ENCODE data around the gene GRK2. TPM values are rescaled to one million over a fixed set of nuclear protein-coding genes. Genes with fewer than 3 reads are reported as not detected.

GRK2 gene
- polyA plus RNA-seq, 1 donor from 2014 or later, result 47.3 TPM

DNA sequence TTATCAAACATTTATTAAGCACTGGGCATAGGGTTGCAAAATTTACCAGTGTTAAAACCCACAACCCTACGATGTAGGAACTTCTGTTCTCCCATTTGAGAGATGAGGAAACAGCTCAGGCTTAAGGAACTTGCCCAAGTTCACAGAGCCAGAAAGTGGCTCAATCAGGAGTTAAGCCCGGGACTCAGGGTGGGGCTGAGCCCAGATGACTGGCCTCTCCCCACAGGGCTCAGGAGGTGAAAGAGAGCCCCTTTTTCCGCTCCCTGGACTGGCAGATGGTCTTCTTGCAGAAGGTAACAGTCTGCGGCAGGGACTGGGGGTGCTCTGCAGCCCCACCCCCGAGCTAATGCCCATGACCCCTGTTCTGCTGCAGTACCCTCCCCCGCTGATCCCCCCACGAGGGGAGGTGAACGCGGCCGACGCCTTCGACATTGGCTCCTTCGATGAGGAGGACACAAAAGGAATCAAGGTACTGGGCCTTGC is 17.2 kb downstream of the GRK2 start:
- H3K79me2 ChIP-seq (replicated peaks; ENCODE audit: insufficient read depth, low read length), result no peaks in the 10 kb centered on the region
- no peak overlapping the region for H3K9ac ChIP-seq (ENCODE audit: low read length)
- TF ChIP-seq EZH2 (IDR thresholded peaks at IDR 0.05; ENCODE audit: borderline replicate concordance, insufficient read depth, low read length, poor library complexity, severe bottlenecking), result no peak
- no peak for TF ChIP-seq SMC3 (conservative IDR thresholded peaks at IDR 0.05; ENCODE audit: poor library complexity)
- no peak for TF ChIP-seq MXI1 (conservative IDR thresholded peaks at IDR 0.05; ENCODE audit: poor library complexity, severe bottlenecking)
- TF ChIP-seq, protein P1, sequence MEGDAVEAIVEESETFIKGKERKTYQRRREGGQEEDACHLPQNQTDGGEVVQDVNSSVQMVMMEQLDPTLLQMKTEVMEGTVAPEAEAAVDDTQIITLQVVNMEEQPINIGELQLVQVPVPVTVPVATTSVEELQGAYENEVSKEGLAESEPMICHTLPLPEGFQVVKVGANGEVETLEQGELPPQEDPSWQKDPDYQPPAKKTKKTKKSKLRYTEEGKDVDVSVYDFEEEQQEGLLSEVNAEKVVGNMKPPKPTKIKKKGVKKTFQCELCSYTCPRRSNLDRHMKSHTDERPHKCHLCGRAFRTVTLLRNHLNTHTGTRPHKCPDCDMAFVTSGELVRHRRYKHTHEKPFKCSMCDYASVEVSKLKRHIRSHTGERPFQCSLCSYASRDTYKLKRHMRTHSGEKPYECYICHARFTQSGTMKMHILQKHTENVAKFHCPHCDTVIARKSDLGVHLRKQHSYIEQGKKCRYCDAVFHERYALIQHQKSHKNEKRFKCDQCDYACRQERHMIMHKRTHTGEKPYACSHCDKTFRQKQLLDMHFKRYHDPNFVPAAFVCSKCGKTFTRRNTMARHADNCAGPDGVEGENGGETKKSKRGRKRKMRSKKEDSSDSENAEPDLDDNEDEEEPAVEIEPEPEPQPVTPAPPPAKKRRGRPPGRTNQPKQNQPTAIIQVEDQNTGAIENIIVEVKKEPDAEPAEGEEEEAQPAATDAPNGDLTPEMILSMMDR (IDR thresholded peaks at IDR 0.05; ENCODE audit: poor library complexity, severe bottlenecking), result no peak
- no peak for TF ChIP-seq POLR2AphosphoS5 (IDR thresholded peaks at IDR 0.05)
- TF ChIP-seq TAF1 (IDR thresholded peaks at IDR 0.05; ENCODE audit: low read depth), result no peak
- TF ChIP-seq, protein P2, sequence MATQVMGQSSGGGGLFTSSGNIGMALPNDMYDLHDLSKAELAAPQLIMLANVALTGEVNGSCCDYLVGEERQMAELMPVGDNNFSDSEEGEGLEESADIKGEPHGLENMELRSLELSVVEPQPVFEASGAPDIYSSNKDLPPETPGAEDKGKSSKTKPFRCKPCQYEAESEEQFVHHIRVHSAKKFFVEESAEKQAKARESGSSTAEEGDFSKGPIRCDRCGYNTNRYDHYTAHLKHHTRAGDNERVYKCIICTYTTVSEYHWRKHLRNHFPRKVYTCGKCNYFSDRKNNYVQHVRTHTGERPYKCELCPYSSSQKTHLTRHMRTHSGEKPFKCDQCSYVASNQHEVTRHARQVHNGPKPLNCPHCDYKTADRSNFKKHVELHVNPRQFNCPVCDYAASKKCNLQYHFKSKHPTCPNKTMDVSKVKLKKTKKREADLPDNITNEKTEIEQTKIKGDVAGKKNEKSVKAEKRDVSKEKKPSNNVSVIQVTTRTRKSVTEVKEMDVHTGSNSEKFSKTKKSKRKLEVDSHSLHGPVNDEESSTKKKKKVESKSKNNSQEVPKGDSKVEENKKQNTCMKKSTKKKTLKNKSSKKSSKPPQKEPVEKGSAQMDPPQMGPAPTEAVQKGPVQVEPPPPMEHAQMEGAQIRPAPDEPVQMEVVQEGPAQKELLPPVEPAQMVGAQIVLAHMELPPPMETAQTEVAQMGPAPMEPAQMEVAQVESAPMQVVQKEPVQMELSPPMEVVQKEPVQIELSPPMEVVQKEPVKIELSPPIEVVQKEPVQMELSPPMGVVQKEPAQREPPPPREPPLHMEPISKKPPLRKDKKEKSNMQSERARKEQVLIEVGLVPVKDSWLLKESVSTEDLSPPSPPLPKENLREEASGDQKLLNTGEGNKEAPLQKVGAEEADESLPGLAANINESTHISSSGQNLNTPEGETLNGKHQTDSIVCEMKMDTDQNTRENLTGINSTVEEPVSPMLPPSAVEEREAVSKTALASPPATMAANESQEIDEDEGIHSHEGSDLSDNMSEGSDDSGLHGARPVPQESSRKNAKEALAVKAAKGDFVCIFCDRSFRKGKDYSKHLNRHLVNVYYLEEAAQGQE (IDR thresholded peaks at IDR 0.05; ENCODE audit: borderline replicate concordance), result no peak
- no peak for TF ChIP-seq RAD21 (conservative IDR thresholded peaks at IDR 0.05)
- no peak for TF ChIP-seq EP300 (conservative IDR thresholded peaks at IDR 0.05; ENCODE audit: poor library complexity, severe bottlenecking)
- H4K20me1 ChIP-seq (ENCODE audit: insufficient read depth), result no peaks in the 10 kb centered on the region
- H2AFZ ChIP-seq (ENCODE audit: low read depth, low read length), result no peak overlapping the region
- H3K9me2 ChIP-seq (ENCODE audit: insufficient read depth, low read length), result no peaks in the 10 kb centered on the region
- H3K9me3 ChIP-seq (ENCODE audit: low read length), result no peaks in the 10 kb centered on the region
- H3K36me3 ChIP-seq (ENCODE audit: insufficient read depth, low read length), result no peaks in the 10 kb centered on the region
- no peaks in the 10 kb centered on the region for H3K27me3 ChIP-seq (ENCODE audit: insufficient read depth, low read depth, low read length)
- H3F3A ChIP-seq (ENCODE audit: insufficient read depth, low read length, poor library complexity, severe bottlenecking), result peaks cover 7% of the 10 kb centered on the region
- H3K4me2 ChIP-seq (ENCODE audit: low read length), result no peak overlapping the region
- no peak overlapping the region for H3K4me3 ChIP-seq (ENCODE audit: low read length)
- H3K27ac ChIP-seq (ENCODE audit: low read length), result no peak overlapping the region

DNA sequence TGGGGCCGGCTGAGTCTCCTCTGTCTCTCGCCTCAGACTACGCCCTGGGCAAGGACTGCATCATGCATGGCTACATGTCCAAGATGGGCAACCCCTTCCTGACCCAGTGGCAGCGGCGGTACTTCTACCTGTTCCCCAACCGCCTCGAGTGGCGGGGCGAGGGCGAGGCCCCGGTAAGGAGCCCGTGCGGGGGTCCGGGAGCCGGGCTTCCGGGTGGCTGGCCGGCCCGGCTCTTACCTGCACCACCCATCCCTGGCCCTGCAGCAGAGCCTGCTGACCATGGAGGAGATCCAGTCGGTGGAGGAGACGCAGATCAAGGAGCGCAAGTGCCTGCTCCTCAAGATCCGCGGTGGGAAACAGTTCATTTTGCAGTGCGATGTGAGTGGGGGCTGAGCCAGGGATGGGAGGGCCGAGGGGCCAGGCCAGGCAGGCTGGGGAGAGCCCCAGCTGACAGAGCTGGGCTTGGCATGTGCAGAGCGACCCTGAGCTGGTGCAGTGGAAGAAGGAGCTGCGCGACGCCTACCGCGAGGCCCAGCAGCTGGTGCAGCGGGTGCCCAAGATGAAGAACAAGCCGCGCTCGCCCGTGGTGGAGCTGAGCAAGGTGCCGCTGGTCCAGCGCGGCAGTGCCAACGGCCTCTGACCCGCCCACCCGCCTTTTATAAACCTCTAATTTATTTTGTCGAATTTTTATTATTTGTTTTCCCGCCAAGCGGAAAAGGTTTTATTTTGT is 18.7 kb downstream of the GRK2 start:
- peaks cover 7% of the 10 kb centered on the region for H3F3A ChIP-seq (ENCODE audit: insufficient read depth, low read length, poor library complexity, severe bottlenecking)
- peaks cover 5% of the 10 kb centered on the region for H3K79me2 ChIP-seq (replicated peaks; ENCODE audit: insufficient read depth, low read length)
- no peak overlapping the region for H3K27ac ChIP-seq (ENCODE audit: low read length)
- no peaks in the 10 kb centered on the region for H3K36me3 ChIP-seq (ENCODE audit: insufficient read depth, low read length)
- no peak overlapping the region for H2AFZ ChIP-seq (ENCODE audit: low read depth, low read length)
- H3K9me2 ChIP-seq (ENCODE audit: insufficient read depth, low read length), result no peaks in the 10 kb centered on the region
- no peak overlapping the region for H3K4me3 ChIP-seq (ENCODE audit: low read length)
- no peaks in the 10 kb centered on the region for H3K27me3 ChIP-seq (ENCODE audit: insufficient read depth, low read depth, low read length)
- no peaks in the 10 kb centered on the region for H4K20me1 ChIP-seq (ENCODE audit: insufficient read depth)
- no peak overlapping the region for H3K4me2 ChIP-seq (ENCODE audit: low read length)
- no peaks in the 10 kb centered on the region for H3K9me3 ChIP-seq (ENCODE audit: low read length)
- TF ChIP-seq RAD21 (conservative IDR thresholded peaks at IDR 0.05) (no peak), SMC3 (conservative IDR thresholded peaks at IDR 0.05; ENCODE audit: poor library complexity) (no peak), EP300 (conservative IDR thresholded peaks at IDR 0.05; ENCODE audit: poor library complexity, severe bottlenecking) (no peak)
- TF ChIP-seq, protein P2 (IDR thresholded peaks at IDR 0.05; ENCODE audit: borderline replicate concordance), result no peak
- TF ChIP-seq, protein P1 (IDR thresholded peaks at IDR 0.05; ENCODE audit: poor library complexity, severe bottlenecking), result no peak
- H3K9ac ChIP-seq (ENCODE audit: low read length), result no peak overlapping the region

Measured in neural cell (in vitro differentiated cells).